Measurements from ENCODE around the gene UQCRH.

UQCRH gene

DNA sequence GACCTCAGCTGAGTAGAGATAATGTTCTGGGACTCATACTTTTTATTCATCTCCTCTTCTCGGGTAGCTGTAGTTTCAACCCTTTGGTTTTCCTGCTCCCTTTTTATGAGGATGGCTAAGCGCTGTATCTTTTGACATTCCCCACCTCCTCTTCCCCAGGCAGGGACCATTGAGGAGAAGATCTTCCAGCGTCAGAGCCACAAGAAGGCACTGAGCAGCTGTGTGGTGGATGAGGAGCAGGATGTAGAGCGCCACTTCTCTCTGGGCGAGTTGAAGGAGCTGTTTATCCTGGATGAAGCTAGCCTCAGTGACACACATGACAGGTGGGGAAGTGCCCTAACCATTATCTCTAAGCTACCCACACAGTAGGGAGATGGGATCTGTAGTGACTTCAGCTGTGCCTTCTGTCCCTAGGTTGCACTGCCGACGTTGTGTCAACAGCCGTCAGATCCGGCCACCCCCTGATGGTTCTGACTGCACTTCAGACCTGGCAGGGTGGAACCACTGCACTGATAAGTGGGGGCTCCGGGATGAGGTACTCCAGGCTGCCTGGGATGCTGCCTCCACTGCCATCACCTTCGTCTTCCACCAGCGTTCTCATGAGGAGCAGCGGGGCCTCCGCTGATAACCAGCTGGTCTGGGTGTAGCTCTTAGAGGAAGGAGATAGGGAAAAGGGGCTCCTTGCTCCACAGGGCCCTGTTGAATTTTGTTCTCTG is 25.7 kb upstream of the UQCRH start:
- Histone ChIP-seq H2BK12ac (ENCODE audit: low read length) (no peak overlapping the region), H3K27ac (replicated peaks; ENCODE audit: low read length) (no peak overlapping the region), H2AK5ac (ENCODE audit: low read depth, low read length) (no peak overlapping the region), H3K14ac (ENCODE audit: low read length) (no peak overlapping the region), H3K4me2 (ENCODE audit: insufficient read depth, low read length, poor library complexity, severe bottlenecking) (no peak overlapping the region), H3K27me3 (ENCODE audit: control insufficient read depth in 3 of 3, insufficient read depth in 3 of 3, low read depth in 1 of 3, low read length in 3 of 3) (no peaks in the 10 kb centered on the region), H3K79me1 (ENCODE audit: low read depth, low read length) (peaks cover 1% of the 10 kb centered on the region), H3K4ac (ENCODE audit: low read length) (no peak overlapping the region), H2BK15ac (ENCODE audit: low read length) (no peak overlapping the region), H3K9ac (ENCODE audit: low read depth, low read length, poor library complexity) (peak overlapping the region; percentile 47), H4K91ac (ENCODE audit: low read depth, low read length, poor library complexity) (no peak overlapping the region), H4K8ac (ENCODE audit: low read depth, low read length) (no peak overlapping the region), H3K36me3 (replicated peaks in 1 of 2; ENCODE audit: control insufficient read depth in 2 of 2, insufficient read depth in 2 of 2, low read length in 2 of 2) (peaks cover 60 to 100% of the 10 kb centered on the region in 2 donors), H3K4me1 (ENCODE audit: control insufficient read depth in 2 of 2, insufficient read depth in 1 of 2, low read depth in 1 of 2, low read length in 2 of 2) (no peaks in the 10 kb centered on the region), H3K18ac (ENCODE audit: low read length) (no peak overlapping the region), H2AFZ (ENCODE audit: low read length) (no peak overlapping the region), H3K23ac (ENCODE audit: low read depth, low read length, poor library complexity) (peak overlapping the region; percentile 22), H3K9me3 (replicated peaks in 1 of 2; ENCODE audit: control insufficient read depth in 2 of 2, insufficient read depth in 1 of 2, low read depth in 1 of 2, low read length in 2 of 2) (no peaks in the 10 kb centered on the region), H3K4me3 (ENCODE audit: low read length in 2 of 2) (no peak overlapping the region), H2BK5ac (ENCODE audit: low read length) (no peak overlapping the region), H2BK120ac (ENCODE audit: low read depth, low read length) (no peak overlapping the region)
- no peak for DNase-seq (ENCODE audit: low spot score)
- no CpG with 5 or more reads among the region's 14 CpGs for WGBS, 2 donors (ENCODE audit: extremely low coverage in 2 of 2, insufficient read length in 2 of 2, insufficient replicate concordance in 1 of 2)

DNA sequence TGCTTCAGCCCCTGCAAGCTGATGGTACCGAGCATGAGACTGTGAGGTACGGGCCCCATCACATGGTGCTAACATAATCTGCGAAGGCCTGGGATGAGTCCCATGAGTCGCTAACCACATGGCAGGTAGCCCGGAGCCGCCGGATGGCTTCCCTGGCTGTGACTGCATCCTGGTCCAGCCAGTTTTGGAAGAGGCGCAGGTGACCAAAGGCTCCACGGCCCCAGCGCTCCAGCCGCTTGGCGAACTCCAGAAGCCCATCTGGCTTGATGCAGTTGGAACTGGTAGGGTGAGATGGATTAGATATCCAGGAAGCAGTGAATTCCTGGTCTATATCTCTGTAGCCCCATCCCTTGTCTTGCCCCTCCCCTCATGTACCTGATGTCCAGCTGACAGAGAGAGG is 24.7 kb upstream of the UQCRH start:
- no peak overlapping the region for H3K23ac ChIP-seq (ENCODE audit: low read depth, low read length, poor library complexity)
- no peak overlapping the region for H2BK5ac ChIP-seq (ENCODE audit: low read length)
- DNase-seq (ENCODE audit: low spot score) = no peak
- no peaks in the 10 kb centered on the region for H3K4me1 ChIP-seq (ENCODE audit: control insufficient read depth in 2 of 2, insufficient read depth in 1 of 2, low read depth in 1 of 2, low read length in 2 of 2)
- H3K27me3 ChIP-seq (ENCODE audit: control insufficient read depth in 3 of 3, insufficient read depth in 3 of 3, low read depth in 1 of 3, low read length in 3 of 3) = no peaks in the 10 kb centered on the region
- no peak overlapping the region for H2AFZ ChIP-seq (ENCODE audit: low read length)
- H3K79me1 ChIP-seq (ENCODE audit: low read depth, low read length) = peaks cover 1% of the 10 kb centered on the region
- no peaks in the 10 kb centered on the region for H3K9me3 ChIP-seq (replicated peaks in 1 of 2; ENCODE audit: control insufficient read depth in 2 of 2, insufficient read depth in 1 of 2, low read depth in 1 of 2, low read length in 2 of 2)
- no peak overlapping the region for H3K18ac ChIP-seq (ENCODE audit: low read length)
- no peak overlapping the region for H4K8ac ChIP-seq (ENCODE audit: low read depth, low read length)
- no peak overlapping the region for H2BK12ac ChIP-seq (ENCODE audit: low read length)
- no peak overlapping the region for H3K4me2 ChIP-seq (ENCODE audit: insufficient read depth, low read length, poor library complexity, severe bottlenecking)
- WGBS, 2 donors (ENCODE audit: extremely low coverage in 2 of 2, insufficient read length in 2 of 2, insufficient replicate concordance in 1 of 2) = no CpG with 5 or more reads among the region's 12 CpGs
- no peak overlapping the region for H3K14ac ChIP-seq (ENCODE audit: low read length)
- no peak overlapping the region for H3K9ac ChIP-seq (ENCODE audit: low read depth, low read length, poor library complexity)
- H4K91ac ChIP-seq (ENCODE audit: low read depth, low read length, poor library complexity) = no peak overlapping the region
- no peak overlapping the region for H2BK15ac ChIP-seq (ENCODE audit: low read length)
- H3K4ac ChIP-seq (ENCODE audit: low read length) = no peak overlapping the region
- no peak overlapping the region for H2BK120ac ChIP-seq (ENCODE audit: low read depth, low read length)
- peaks cover 51 to 98% of the 10 kb centered on the region in 2 donors for H3K36me3 ChIP-seq (replicated peaks in 1 of 2; ENCODE audit: control insufficient read depth in 2 of 2, insufficient read depth in 2 of 2, low read length in 2 of 2)
- no peak overlapping the region for H3K27ac ChIP-seq (replicated peaks; ENCODE audit: low read length)
- no peak overlapping the region for H2AK5ac ChIP-seq (ENCODE audit: low read depth, low read length)
- H3K4me3 ChIP-seq (ENCODE audit: low read length in 2 of 2) = no peak overlapping the region

DNA sequence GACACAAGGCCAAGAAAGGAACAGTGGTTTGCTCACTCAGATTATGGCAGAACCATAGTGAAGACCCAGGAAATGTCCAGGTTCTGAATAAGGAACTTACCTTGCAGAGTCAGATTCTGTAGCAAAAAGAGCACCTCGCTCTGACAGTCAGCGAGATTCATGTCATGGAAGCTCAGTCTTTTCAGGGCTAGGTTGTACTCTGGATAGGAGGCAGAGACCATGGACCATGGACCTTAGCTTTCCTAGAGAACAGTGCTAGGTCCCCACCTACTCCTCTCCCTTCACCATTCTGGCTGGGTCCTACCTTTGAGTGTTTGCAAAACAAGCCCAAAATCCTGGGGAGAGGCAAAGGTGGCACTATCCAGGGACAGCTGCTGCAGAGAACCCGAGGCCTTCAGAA is 23.4 kb upstream of the UQCRH start:
- H3K27ac ChIP-seq (replicated peaks; ENCODE audit: low read length) = no peak overlapping the region
- H4K8ac ChIP-seq (ENCODE audit: low read depth, low read length) = no peak overlapping the region
- no peak overlapping the region for H3K18ac ChIP-seq (ENCODE audit: low read length)
- H3K79me1 ChIP-seq (ENCODE audit: low read depth, low read length) = no peaks in the 10 kb centered on the region
- H3K9me3 ChIP-seq (replicated peaks in 1 of 2; ENCODE audit: control insufficient read depth in 2 of 2, insufficient read depth in 1 of 2, low read depth in 1 of 2, low read length in 2 of 2) = no peaks in the 10 kb centered on the region
- H2AFZ ChIP-seq (ENCODE audit: low read length) = no peak overlapping the region
- H3K4me1 ChIP-seq (ENCODE audit: control insufficient read depth in 2 of 2, insufficient read depth in 1 of 2, low read depth in 1 of 2, low read length in 2 of 2) = no peaks in the 10 kb centered on the region
- no peak overlapping the region for H2BK12ac ChIP-seq (ENCODE audit: low read length)
- H3K4me3 ChIP-seq (ENCODE audit: low read length in 2 of 2) = no peak overlapping the region
- H3K27me3 ChIP-seq (ENCODE audit: control insufficient read depth in 3 of 3, insufficient read depth in 3 of 3, low read depth in 1 of 3, low read length in 3 of 3) = no peaks in the 10 kb centered on the region
- no peak overlapping the region for H3K4me2 ChIP-seq (ENCODE audit: insufficient read depth, low read length, poor library complexity, severe bottlenecking)
- no peak overlapping the region for H2BK15ac ChIP-seq (ENCODE audit: low read length)
- H2BK120ac ChIP-seq (ENCODE audit: low read depth, low read length) = no peak overlapping the region
- H3K36me3 ChIP-seq (replicated peaks in 1 of 2; ENCODE audit: control insufficient read depth in 2 of 2, insufficient read depth in 2 of 2, low read length in 2 of 2) = peaks cover 47 to 98% of the 10 kb centered on the region in 2 donors
- H2AK5ac ChIP-seq (ENCODE audit: low read depth, low read length) = no peak overlapping the region
- H3K4ac ChIP-seq (ENCODE audit: low read length) = no peak overlapping the region
- no CpG with 5 or more reads among the region's 3 CpGs for WGBS, 2 donors (ENCODE audit: extremely low coverage in 2 of 2, insufficient read length in 2 of 2, insufficient replicate concordance in 1 of 2)
- H3K23ac ChIP-seq (ENCODE audit: low read depth, low read length, poor library complexity) = no peak overlapping the region
- H2BK5ac ChIP-seq (ENCODE audit: low read length) = no peak overlapping the region
- H4K91ac ChIP-seq (ENCODE audit: low read depth, low read length, poor library complexity) = no peak overlapping the region
- DNase-seq (ENCODE audit: low spot score) = no peak
- no peak overlapping the region for H3K9ac ChIP-seq (ENCODE audit: low read depth, low read length, poor library complexity)
- H3K14ac ChIP-seq (ENCODE audit: low read length) = no peak overlapping the region

DNA sequence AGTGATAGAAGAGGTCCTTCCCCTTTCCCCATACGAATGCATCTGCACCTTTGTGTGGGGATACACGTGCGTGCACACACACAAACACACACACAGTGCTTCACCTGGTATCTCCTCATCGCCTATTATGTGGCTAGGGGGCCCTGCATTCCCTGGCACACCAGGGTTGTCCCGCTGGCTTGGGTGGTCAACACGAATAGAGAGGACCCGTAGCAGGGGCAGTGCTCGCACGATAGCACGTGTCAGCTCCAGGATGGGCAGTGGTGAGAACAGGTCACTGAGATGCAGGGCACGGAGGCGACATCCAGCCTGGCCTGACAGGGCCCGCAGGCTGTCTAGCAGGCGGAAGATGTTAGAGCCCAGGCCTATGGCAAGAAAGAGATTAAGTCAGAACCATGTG is 22.5 kb upstream of the UQCRH start:
- no peaks in the 10 kb centered on the region for H3K27me3 ChIP-seq (ENCODE audit: control insufficient read depth in 3 of 3, insufficient read depth in 3 of 3, low read depth in 1 of 3, low read length in 3 of 3)
- no peak overlapping the region for H3K9ac ChIP-seq (ENCODE audit: low read depth, low read length, poor library complexity)
- WGBS, 2 donors (ENCODE audit: extremely low coverage in 2 of 2, insufficient read length in 2 of 2, insufficient replicate concordance in 1 of 2) = no CpG with 5 or more reads among the region's 14 CpGs
- no peak overlapping the region for H3K4me3 ChIP-seq (ENCODE audit: low read length in 2 of 2)
- H3K18ac ChIP-seq (ENCODE audit: low read length) = no peak overlapping the region
- no peak for DNase-seq (ENCODE audit: low spot score)
- H2AK5ac ChIP-seq (ENCODE audit: low read depth, low read length) = no peak overlapping the region
- H2BK5ac ChIP-seq (ENCODE audit: low read length) = no peak overlapping the region
- peaks cover 0 to 3% of the 10 kb centered on the region in 2 donors for H3K4me1 ChIP-seq (ENCODE audit: control insufficient read depth in 2 of 2, insufficient read depth in 1 of 2, low read depth in 1 of 2, low read length in 2 of 2)
- H3K79me1 ChIP-seq (ENCODE audit: low read depth, low read length) = peaks cover 5% of the 10 kb centered on the region
- H3K4me2 ChIP-seq (ENCODE audit: insufficient read depth, low read length, poor library complexity, severe bottlenecking) = no peak overlapping the region
- no peak overlapping the region for H2AFZ ChIP-seq (ENCODE audit: low read length)
- H3K27ac ChIP-seq (replicated peaks; ENCODE audit: low read length) = no peak overlapping the region
- H3K9me3 ChIP-seq (replicated peaks in 1 of 2; ENCODE audit: control insufficient read depth in 2 of 2, insufficient read depth in 1 of 2, low read depth in 1 of 2, low read length in 2 of 2) = no peaks in the 10 kb centered on the region
- no peak overlapping the region for H4K8ac ChIP-seq (ENCODE audit: low read depth, low read length)
- H3K14ac ChIP-seq (ENCODE audit: low read length) = no peak overlapping the region
- no peak overlapping the region for H4K91ac ChIP-seq (ENCODE audit: low read depth, low read length, poor library complexity)
- H2BK12ac ChIP-seq (ENCODE audit: low read length) = no peak overlapping the region
- peaks cover 54 to 98% of the 10 kb centered on the region in 2 donors for H3K36me3 ChIP-seq (replicated peaks in 1 of 2; ENCODE audit: control insufficient read depth in 2 of 2, insufficient read depth in 2 of 2, low read length in 2 of 2)
- peak overlapping the region; percentile 44 for H3K23ac ChIP-seq (ENCODE audit: low read depth, low read length, poor library complexity)
- H3K4ac ChIP-seq (ENCODE audit: low read length) = no peak overlapping the region
- no peak overlapping the region for H2BK120ac ChIP-seq (ENCODE audit: low read depth, low read length)
- no peak overlapping the region for H2BK15ac ChIP-seq (ENCODE audit: low read length)
